Mesodermal cell (in vitro differentiated cells): ENCODE data around the gene PPP1R1A.

Experiments
- H3K27ac ChIP-seq: 2 replicates; pipeline ENCODE4 v1.7.0; 2013; ENCODE audit warnings: mild to moderate bottlenecking, low read depth, low read length, moderate library complexity; ENCODE audit not compliant: severe bottlenecking
- H3K36me3 ChIP-seq: 2 replicates; pipeline ENCODE4 v1.7.1; 2013; ENCODE audit warnings: mild to moderate bottlenecking, low read length, moderate library complexity; ENCODE audit not compliant: control insufficient read depth, insufficient read depth
- H3K4me1 ChIP-seq: one replicate; pipeline ENCODE4 v1.7.1; 2013; ENCODE audit warnings: mild to moderate bottlenecking, low read length; ENCODE audit not compliant: insufficient read depth, control insufficient read depth, poor library complexity, severe bottlenecking
- H3K4me3 ChIP-seq: 2 replicates; pipeline ENCODE4 v1.7.0; 2013; ENCODE audit warnings: low read length, control low read depth, mild to moderate bottlenecking; ENCODE audit not compliant: insufficient read depth, poor library complexity, severe bottlenecking; ENCODE audit errors: extremely low read depth
- H3K9me3 ChIP-seq: 2 replicates; pipeline ENCODE4 v1.7.1; 2013; ENCODE audit warnings: mild to moderate bottlenecking, low read length, moderate library complexity; ENCODE audit not compliant: control insufficient read depth
- WGBS, 2 experiments: methylation state at CpG; one replicate each; pipeline ENCODE4 v1.1.5; 2013; ENCODE audit warnings: missing lambda C conversion rate in 2 of 2; ENCODE audit not compliant: insufficient coverage in 2 of 2; 5-methylcytosine and 5-hydroxymethylcytosine counted together

The PPP1R1A gene

GRCh38 chr12:54603173-54603814 lies 14.8 kb upstream of the PPP1R1A start:
- WGBS, 2 experiments = 11 to 13% methylated on average over 5 of the region's 8 CpGs
- H3K4me1 ChIP-seq = peaks cover 8% of the 10 kb centered on the region

GRCh38 chr12:54602661-54603060 lies 14.2 kb upstream of the PPP1R1A start:
- H3K9me3 ChIP-seq = no peaks in the 10 kb centered on the region
- 86 to 100% methylated on average over 1 of the region's 2 CpGs for WGBS, 2 experiments
- peaks cover 8% of the 10 kb centered on the region for H3K4me1 ChIP-seq
- no peak overlapping the region for H3K4me3 ChIP-seq
- H3K27ac ChIP-seq = no peak overlapping the region
- no peaks in the 10 kb centered on the region for H3K36me3 ChIP-seq

More at GRCh38 chr12:54603173-54603814, 14.8 kb upstream of the PPP1R1A start:
- Histone ChIP-seq H3K36me3 (no peaks in the 10 kb centered on the region), H3K27ac (no peak overlapping the region), H3K9me3 (no peaks in the 10 kb centered on the region), H3K4me3 (no peak overlapping the region)

GRCh38 chr12:54601841-54602240 lies 13.4 kb upstream of the PPP1R1A start:
- WGBS, 2 experiments = 67 to 68% methylated on average over 3 to 4 of the region's 4 CpGs
- Histone ChIP-seq H3K9me3 (no peaks in the 10 kb centered on the region), H3K4me1 (peaks cover 8% of the 10 kb centered on the region), H3K4me3 (no peak overlapping the region), H3K36me3 (no peaks in the 10 kb centered on the region), H3K27ac (no peak overlapping the region)

DNA sequence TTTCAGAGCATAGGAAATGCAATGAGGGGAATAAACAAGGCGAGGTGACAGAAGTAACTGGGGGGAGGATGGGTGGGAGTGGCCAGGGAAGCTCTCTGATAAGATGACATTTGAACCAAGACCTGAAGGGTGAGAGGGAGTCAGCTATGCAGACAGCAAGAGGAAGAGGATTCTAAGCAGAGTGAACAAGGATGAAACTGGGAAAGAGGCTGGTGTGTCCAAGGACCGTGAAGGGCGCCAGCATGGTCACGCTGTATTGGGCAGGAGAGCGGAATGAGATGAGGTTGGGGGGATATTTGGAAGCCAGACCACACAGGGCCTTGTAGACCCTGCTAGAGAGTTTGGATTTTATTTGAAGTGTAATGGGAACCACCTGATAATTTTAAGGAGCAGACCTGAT lies 10.5 kb upstream of the PPP1R1A start:
- H3K27ac ChIP-seq = no peak overlapping the region
- H3K4me1 ChIP-seq = peaks cover 4% of the 10 kb centered on the region
- H3K36me3 ChIP-seq = no peaks in the 10 kb centered on the region
- no peak overlapping the region for H3K4me3 ChIP-seq
- H3K9me3 ChIP-seq = no peaks in the 10 kb centered on the region
- 82 to 86% methylated on average over 5 of the region's 5 CpGs for WGBS, 2 experiments

GRCh38 chr12:54596526-54596946 lies 8.1 kb upstream of the PPP1R1A start:
- Histone ChIP-seq H3K4me1 (peaks cover 8% of the 10 kb centered on the region), H3K4me3 (no peak overlapping the region), H3K9me3 (no peaks in the 10 kb centered on the region), H3K36me3 (no peaks in the 10 kb centered on the region), H3K27ac (no peak overlapping the region)
- WGBS, 2 experiments = 61 to 71% methylated on average over 2 to 3 of the region's 3 CpGs

DNA sequence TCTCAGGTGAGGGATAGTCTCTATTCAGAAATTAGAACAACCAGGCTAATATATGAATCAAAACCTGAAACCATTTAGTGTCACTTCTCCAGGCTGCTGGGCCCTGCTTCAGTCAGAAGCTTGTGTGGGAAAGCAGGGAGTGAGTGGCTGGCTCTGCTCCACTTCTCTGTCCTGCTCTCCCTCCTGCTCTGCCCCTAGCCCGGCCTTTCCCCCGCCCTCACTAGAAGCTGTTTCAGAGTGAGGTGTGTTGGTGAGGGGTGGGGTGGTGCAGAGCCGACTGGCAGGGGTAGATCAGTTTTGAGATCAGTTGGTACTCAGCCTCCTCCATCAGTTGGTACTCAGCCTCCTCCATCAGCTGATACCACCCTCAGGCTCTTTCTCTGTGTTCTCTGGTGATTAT lies 7.0 kb upstream of the PPP1R1A start:
- Histone ChIP-seq H3K36me3 (no peaks in the 10 kb centered on the region), H3K27ac (no peak overlapping the region), H3K4me3 (no peak overlapping the region), H3K9me3 (no peaks in the 10 kb centered on the region), H3K4me1 (peaks cover 8% of the 10 kb centered on the region)
- WGBS, 2 experiments = no CpG with 5 or more reads among the region's 3 CpGs

DNA sequence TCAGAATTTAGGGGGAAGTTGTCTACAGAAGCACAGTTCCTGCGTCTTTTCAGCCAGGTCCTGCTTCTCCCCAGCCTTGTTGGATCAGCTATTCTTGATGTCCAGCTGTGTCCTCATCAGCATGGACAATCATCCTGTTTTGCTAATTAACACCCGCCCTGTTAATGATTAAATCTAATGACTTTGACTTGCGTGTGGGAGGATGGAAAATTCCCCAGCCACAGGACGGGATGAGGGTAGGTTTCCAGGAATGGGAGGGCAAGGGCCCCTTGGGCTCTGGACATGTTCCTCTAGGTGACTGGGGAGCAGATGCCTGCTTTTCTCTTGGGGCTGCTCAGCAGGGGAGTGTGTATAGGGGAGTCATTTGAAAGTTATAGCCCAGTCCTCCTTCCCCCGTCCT lies 5.3 kb upstream of the PPP1R1A start:
- no peaks in the 10 kb centered on the region for H3K9me3 ChIP-seq
- WGBS, 2 experiments = 57 to 65% methylated on average over 1 to 2 of the region's 5 CpGs
- peaks cover 8% of the 10 kb centered on the region for H3K4me1 ChIP-seq
- H3K36me3 ChIP-seq = no peaks in the 10 kb centered on the region
- H3K27ac ChIP-seq = no peak overlapping the region
- H3K4me3 ChIP-seq = no peak overlapping the region

DNA sequence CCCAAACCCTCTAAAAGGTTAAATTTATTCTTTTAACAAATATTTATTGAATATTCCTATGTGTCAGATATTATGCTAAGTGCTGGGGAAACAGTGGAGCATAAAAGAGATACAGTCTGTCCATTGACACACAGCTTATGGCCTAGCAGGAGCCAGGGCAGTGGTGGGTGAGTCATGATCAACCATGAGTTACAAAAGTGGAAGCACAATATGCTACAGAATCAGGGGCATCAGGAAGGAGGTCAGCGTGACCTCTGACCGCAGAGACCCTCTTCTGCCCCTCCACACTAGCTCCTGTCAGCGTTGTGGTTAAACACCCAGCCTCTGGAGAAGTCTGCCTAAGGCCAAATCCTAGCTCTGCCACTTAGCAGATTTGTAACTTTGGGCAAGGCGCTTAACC lies 4.7 kb upstream of the PPP1R1A start:
- H3K4me1 ChIP-seq = peaks cover 8% of the 10 kb centered on the region
- H3K36me3 ChIP-seq = no peaks in the 10 kb centered on the region
- WGBS, 2 experiments = 68 to 78% methylated on average over 3 of the region's 4 CpGs
- H3K9me3 ChIP-seq = no peaks in the 10 kb centered on the region
- H3K27ac ChIP-seq = no peak overlapping the region
- H3K4me3 ChIP-seq = no peak overlapping the region

DNA sequence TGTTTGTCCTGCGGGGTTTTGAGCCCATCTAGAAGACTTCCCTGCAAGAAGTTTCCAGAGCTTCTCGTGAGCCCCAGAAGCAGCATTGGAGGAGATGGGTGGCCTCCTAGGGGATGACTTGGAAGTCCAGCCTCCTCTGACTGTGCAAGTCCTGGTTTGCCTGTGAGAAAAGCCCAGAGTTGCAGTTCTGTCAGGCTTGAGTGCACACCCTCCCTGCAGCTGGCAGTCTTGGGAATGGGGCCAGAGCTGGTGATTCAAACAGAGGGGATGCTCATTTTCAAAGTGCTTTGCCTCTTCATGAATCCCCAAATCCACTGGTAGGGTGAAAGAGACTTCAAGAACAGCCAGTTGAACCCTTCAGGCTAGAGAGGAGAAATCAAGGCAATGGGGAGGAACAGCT lies 3.9 kb upstream of the PPP1R1A start:
- WGBS, 2 experiments = 85 to 94% methylated on average over 2 of the region's 2 CpGs
- no peaks in the 10 kb centered on the region for H3K9me3 ChIP-seq
- H3K4me3 ChIP-seq = no peak overlapping the region
- H3K4me1 ChIP-seq = peaks cover 17% of the 10 kb centered on the region
- no peaks in the 10 kb centered on the region for H3K36me3 ChIP-seq
- H3K27ac ChIP-seq = no peak overlapping the region

DNA sequence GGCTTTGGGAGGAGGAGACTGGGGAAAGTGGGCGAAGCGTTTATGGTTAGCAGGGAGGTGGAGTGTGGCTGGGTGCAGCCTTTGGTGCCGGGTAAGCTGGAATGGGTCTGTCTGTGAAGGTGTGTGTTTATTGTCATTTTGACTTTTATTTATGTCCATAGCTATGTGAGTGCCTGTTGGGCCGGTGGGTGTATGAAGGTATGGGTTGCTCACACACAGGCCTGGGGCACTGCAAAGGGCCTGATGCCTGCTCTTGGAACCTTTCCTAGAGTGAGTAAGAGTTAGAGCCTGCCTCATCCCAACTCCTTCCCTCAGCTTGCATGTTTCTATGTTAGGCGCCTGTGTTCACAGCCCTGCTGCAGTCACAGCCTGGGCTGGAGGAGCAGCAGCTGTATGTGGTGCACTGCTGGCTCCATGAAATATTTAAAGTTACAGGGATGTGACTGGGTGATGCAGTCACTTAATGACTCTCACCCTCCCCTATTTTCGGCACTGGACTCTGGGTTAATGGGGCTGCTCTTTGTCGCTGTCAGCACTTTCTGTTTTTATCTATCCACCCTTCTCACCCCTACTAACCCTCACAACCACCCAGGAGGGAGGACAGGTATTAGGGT lies 2.6 kb upstream of the PPP1R1A start:
- Histone ChIP-seq H3K4me1 (peaks cover 18% of the 10 kb centered on the region), H3K36me3 (no peaks in the 10 kb centered on the region), H3K4me3 (no peak overlapping the region), H3K9me3 (no peaks in the 10 kb centered on the region), H3K27ac (no peak overlapping the region)
- 70 to 90% methylated on average over 3 of the region's 7 CpGs for WGBS, 2 experiments

DNA sequence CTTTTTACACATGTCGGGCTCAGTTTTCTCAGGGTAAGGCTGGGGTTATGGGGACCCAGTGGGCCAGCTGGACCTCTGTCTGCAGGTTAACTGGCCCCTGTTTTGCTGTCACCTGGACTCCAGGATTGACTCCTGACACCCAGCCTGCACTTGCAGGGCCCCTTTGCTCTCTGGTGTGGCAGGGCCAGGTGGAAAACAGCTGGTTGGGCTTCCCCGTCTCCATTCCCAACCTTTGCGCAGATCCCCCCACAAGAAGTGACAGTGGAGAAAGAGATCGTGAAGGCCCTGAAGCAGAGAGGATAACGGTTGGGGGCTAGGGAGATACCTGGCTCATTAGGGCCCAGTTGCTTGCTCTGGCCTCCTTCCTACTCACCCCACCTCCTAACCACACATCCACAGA lies 1.5 kb upstream of the PPP1R1A start:
- Histone ChIP-seq H3K9me3 (no peaks in the 10 kb centered on the region), H3K36me3 (no peaks in the 10 kb centered on the region), H3K4me1 (peaks cover 18% of the 10 kb centered on the region), H3K27ac (no peak overlapping the region), H3K4me3 (no peak overlapping the region)
- 66 to 83% methylated on average over 3 to 4 of the region's 5 CpGs for WGBS, 2 experiments
